Endothelial cell of hepatic sinusoid (primary cell): Measurements from ENCODE around the gene RGS17.
"Not testable (repeated sequence)": the region's sequence is repeated elsewhere in the genome, so short reads cannot be mapped to it uniquely, and the experiment has no call there.

ENCODE experiments used
- in situ Hi-C: cut with HindIII; loops from 2 replicates; pipeline ENCODE4 v1.10.0; 2017; ENCODE audit warnings: low sequenced_read_pairs

RGS17 gene, protein sequence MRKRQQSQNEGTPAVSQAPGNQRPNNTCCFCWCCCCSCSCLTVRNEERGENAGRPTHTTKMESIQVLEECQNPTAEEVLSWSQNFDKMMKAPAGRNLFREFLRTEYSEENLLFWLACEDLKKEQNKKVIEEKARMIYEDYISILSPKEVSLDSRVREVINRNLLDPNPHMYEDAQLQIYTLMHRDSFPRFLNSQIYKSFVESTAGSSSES

DNA sequence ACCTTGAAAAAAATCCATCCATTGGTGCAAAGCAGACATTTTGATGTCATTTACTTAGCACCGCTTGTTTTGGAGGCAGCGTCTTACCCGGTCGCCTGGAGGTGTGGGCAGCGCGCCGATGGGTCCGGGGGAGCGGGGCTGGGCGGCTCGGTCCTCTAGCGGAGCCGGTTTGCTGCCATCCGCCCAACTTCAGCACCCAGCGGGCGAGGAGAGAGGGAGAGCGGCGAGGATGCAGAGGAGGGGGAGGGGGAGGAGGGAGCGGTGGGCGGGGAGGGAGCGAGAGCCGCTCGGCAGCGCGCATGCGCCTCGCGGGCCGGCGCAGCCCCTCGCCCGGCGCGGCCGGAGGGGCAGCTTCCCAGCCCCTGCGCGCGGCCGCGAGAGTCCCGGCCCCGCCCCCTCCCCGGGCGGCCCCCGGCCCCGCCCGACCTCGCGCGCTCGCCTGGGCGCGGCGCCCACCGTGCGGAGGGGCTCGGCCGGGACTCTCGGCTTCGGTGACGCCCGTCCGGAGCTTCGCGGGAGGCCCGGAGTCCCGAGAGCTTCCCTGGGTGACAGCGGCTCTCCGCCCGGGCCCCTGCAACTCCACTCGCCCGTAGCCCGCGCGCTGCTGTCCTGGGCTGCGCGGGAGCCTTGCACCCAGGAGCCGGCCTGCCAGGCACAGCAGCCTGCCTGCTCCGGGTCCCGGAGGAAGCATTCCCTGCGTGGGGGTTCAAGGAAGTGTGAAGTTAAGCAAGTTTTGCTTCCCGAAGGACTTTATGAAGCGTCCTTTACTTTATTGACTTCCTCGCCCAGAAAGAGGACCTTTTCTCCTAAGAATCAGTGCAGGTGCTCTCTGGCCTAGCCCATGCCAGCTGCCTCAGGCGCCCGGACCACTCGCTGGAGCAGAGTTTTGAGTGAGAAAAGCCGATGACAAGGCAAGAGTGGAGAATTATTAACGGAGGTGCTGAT lies at the start of gene RGS17:
TSS of gene RGS17 (minus strand) at position 246 of the 945 bp plus-strand sequence. CDS start 87,264 bp downstream, outside the sequence.
- in situ Hi-C loops = no loop called here

DNA sequence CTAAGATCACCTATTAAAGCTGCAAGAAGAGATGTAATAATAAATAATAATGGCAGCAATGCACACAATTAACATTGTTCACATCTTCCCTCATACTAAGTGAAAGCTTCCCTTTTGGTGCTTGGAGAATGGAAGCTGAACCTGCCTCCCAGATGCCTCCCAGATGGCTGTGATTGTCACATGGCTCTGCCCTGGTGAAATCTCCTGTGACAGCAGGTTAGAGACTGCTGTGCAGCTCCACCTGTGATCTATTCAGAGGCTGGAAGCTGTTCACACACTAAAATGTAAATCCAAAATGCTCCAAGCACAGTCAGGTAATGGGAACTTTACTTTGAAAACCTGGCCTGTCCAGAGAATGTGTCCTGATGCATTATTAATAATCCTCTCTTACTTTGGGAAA lies 41.7 kb upstream of the RGS17 start:
- in situ Hi-C loops = no loop called here

DNA sequence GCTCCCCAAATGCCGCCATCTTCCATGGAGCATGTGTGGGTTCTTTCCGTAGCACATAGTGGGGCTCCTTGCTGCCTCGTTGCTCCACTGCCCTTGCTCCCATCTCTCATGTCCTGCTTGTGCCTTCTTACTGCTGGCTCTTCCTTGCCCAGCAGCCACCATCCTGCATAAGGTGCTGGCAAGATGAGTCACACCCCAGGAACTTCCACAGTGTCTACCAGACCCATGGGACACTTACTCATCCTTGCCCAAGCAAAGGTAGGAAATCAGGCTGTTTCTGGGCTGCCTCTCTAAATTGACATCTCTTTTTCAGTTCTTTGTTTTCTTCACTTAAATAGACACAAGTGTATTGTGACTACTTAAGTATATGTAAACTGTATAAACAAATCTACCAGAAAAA lies 39.4 kb upstream of the RGS17 start:
- in situ Hi-C loops = no loop called here

DNA sequence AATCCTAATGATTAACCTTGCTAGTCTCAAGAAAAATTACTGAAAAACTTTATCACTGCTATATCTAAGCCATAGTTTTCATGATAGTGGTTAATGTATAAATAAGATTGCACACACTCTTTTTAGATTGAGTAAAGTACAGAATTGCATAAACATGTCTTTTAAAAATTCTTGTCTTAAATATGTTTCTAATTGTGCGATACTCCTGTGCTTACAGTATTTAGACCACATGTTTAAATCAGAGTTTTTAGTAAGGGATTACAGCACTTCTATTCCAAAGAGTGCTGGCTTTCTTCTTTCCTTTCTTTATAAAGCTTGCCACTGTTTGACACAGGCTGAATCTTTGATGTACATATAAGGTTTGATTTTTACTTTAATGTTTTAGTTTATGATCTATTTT lies 36.8 kb upstream of the RGS17 start:
- in situ Hi-C loops = no loop called here

DNA sequence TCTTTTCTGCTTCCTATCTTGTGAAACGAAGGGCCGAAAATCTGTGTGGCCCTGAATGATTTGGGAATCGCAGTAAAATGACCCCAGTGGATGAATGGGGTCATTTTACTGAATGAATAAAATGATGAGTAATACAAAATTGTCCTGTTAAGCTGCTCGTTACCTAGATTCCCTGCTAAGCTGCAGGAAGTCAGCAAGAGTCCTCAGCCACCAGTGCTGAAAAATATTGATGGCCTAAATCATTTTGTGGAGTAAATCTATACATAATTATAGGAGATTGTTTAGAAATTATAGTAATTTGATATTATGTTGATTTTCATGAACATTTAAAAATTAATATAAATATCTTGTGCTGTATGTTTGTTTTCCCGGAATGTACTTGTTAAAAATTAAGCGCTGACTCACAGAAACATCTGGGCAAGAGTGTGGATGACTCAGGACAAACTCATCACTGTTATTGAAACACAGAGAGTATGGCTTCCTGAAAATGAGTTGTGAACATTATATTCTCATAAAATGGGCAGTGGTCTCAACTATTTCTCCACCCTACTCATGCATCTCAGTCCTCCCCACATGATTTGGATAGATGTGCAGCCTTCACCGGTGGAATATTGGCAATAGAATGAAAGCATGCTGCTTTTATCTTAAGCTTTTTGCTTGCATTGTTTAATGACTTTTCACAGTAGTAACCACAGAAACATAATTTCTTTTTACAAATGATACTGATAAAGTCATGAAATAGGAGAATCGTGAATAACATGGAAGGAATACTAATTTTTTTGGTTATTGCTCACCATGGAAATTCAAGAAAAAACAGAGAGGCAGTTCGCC lies 36.2 kb upstream of the RGS17 start:
- in situ Hi-C loops = no loop called here

DNA sequence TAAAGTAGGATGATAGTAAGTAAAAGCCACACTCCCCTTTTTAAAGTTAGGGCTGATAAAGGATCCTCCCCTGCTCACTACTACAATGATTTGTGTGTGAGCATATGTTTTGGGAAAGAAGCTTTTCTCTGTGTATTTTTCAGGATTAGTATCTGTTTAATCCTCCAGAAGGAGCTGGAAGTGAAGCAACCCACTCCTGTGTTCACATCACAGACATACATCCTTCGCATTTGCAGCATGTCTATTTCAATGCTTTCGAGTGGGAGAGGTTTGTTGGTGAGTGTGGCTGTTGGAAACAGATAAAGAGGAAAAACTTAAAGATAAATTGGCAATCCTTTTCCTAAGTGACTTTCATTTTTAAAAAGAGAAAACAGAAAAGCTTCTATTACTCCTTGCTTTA lies 31.6 kb upstream of the RGS17 start:
- in situ Hi-C loops = no loop called here

DNA sequence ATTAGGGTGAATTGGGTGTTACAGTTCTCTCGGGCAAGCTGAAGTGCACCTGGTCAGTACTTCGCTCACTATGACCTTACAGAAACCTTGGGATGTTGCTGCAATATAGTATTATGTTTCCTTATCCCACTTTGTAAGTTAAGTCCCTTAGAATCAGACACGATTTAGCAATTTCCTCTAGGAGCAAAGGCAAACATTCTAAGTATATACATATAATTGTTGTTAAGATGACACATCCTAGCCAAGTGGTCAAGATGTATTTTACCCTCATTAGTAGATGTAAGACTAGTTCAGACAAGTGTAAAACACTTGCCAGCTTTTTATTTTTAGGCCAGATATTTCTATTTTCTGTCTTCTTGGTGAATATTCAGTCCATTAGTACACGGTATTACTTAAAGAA lies 31.1 kb upstream of the RGS17 start:
- in situ Hi-C loops = no loop called here

DNA sequence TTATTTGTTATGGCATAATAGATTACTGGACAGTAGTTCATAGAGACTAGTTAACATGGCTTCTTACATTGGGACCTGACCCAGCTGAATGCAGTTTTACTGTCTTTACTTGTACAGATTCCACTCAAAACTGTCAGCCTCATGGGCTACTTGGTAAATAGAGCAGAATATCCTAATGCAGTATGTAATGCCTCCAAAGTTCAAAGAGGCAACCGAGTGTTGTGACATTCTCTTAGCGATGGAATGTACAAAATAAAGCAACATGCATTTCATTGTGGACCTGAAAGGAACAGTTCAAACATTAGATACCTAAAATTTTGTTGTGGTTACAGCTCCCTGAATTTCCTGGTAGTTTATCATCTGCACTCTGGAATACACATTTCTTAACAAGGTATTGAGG lies 29.1 kb upstream of the RGS17 start:
- in situ Hi-C loops = no loop called here

DNA sequence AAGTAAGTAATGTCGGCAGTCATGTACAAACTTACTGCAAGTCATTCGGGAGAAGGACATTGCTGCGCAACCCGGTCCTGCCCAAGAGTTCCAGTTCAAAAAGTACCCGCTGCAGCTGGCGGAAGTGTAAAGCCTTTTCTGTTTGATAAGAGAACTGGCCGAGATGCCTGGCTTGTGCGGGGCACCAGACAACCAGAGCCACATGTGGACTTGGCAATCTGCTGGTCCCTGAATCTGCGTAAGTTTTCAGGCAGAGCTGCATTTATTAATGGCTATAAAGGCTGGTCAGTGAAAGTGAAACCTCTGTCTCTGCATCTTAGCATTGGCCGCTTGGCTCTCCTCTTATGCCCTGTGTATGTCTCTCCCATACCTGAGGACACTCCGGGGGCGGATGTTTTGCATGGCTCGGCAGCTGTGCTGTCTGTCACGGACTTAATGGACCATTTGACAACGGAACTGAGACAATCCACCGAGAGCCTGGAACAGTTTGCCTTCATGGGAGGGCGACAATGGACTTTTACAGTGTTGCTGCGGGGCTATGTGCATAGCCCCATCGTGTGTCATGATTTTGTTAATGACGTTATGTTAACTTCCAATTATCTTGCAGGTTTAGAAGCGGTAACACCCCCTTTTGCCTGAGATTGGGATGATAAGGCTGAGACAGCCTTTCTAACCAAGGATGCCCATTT lies 19.8 kb upstream of the RGS17 start:
- in situ Hi-C loops = no loop called here

DNA sequence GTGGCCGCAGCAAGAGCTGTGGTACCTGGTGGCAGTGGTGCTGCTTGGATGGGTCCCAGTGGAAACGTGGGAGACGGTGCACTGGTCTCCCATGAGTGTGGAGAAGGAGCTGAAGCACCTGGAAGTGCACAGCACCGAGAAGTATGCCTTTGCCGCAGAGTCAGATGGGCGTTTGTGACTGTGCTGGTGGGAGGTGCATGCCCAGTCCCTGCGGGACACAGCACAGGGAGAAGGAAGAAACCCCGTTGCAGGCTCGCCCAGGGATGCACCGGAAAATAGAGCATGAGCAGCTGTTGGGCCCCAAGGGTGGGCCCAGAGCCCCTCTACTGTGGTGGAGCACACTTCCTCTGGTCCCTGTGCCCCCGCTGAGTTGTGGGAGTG lies 19.3 kb upstream of the RGS17 start:
- in situ Hi-C loops = no loop called here

DNA sequence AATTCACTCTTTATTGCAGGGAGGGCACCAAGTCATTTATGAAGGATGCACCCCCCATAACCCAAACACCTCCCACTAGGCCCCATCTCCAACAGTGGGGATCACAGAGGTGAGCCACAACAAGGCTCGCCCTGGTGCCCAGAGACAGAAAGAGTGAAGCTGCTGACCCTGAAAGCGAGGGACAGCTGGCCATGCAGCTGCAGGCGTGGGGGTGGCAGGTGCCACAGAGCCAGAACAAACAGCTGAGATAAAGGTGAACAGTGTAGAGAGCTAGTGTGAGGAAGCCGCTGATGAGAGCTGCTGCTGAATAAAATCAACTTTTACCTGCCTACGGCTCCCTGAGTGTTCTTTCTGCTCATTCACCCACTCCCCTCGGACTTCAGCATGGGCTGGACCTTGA lies 18.8 kb upstream of the RGS17 start:
- in situ Hi-C loops = no loop called here

DNA sequence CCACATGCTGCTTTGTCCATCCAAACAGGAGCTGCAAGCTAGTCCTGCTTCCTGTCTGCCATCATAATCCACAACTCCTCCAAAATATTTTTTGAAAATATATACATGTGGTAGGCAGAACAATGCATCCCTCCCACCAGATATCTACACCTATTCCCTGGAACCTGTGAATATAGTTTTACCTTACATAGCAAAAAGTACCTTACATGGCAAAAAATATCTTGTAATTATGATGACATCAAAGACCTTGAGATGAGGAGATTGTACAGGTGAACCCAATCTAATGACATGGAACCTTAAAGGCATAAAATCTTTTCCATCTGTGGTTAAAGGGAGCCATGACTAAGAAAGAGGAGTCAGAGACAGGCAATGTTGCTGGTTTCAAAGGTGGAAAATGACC lies 15.3 kb upstream of the RGS17 start:
- in situ Hi-C loops = no loop called here

DNA sequence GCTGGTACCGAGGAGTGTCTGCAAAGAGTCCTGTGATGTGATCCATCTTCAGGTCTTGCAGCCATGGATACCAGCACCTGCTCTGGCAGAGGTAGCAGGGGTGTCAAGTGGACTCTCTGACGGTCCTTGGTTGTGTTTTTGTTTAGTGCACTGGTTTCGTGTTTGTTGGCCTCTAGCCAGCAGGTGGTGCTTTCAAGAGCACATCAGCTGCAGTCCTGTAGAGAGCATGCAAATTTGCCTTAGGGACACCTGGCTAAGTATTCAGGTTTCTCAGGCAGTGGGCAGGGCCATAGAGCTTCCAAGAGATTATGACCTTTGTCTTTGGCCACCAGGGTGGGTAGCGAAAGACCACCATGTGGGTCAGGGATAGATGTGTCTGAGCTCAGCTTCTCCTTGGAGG lies 14.5 kb upstream of the RGS17 start:
- in situ Hi-C loops = no loop called here

DNA sequence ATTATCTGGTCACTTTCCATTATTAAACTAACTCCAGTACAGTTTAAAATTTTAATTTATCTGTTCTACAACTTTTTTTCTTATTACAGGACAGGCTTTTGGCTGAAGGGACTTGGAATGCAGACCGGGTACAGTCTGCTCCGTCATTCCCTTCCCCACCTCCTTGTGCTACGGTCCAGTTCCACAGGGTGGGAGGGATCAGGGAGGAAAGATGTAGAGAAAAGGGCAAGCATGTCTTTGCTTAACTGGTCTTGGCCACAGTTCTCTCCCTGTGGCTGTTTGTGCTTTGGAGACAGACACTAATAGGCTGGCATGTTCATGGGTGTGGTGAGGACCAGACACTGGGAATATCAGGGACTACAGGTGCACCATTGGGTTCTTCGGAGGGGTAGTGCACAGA lies 12.1 kb upstream of the RGS17 start:
- in situ Hi-C loops = no loop called here

DNA sequence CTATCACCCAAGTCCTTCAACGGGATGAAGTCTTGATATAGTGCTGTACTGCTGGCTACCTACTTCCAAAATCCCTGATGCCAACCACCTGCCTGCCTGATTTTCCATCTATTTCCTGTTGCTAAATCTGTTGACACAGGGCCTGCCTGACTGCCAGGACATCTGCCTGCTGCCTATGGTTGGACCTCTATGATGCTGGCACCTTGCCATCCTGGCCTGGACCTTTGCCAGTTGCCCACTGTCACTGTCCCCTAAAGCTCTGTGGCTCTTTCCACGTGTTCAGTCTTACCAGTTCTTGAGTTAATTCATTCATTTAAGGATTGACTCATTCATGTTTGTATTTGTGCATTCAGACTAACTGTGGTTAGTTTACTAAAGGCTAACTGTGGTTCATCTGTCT lies 9.2 kb upstream of the RGS17 start:
- in situ Hi-C loops = no loop called here

DNA sequence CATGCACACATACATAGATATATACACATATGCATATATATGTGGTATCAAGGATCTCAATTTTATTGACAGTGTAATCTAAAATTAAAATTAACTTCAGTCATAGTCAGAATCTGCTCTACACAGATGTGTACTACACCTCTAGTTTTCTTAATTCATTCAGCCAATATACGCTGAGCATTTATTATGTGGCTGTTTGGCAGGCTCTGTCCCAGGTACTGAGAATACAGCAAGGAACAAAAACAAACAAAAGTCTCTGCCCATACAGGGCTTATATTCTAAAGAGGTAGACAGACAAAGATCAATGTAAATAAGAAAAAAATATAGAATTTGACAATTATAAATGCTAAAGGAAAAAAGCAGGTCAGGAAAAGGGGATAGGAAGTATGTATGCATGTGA lies 7.8 kb upstream of the RGS17 start:
- in situ Hi-C loops = no loop called here

DNA sequence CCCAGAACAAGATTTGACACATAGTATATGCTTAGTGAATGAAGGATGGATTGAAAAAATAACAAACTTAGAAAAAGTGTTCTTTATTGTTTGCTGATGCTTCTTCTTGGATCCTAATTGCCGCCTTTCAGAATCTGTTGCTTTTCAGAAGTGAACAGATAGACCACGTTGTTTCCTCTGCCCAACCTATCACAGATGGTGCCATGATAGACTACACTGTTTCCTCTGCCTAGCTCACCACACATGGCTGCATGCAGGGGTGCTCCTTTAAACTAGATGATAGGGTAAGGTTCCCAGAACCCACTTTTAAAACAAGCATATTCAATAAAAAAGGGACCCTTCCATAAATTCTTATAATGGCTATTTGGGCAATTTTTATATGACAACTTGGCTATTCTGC lies 4.6 kb upstream of the RGS17 start:
- in situ Hi-C loops = no loop called here

DNA sequence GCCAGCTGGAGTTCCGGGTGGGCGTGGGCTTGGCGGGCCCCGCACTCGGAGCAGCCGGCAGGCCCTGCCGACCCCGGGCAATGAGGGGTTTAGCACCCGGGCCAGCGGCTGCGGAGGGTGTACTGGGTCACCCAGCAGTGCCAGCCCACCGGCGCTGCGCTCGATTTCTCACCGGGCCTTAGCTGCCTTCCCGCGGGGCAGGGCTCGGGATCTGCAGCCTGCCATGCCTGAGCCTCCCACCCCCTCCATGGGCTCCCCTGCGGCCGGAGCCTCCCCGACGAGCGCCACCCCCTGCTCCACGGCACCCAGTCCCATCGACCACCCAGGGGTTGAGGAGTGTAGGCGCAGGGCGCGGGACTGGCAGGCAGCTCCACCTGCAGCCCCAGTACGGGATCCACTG lies 2.6 kb upstream of the RGS17 start:
- in situ Hi-C loops = not testable (repeated sequence)

DNA sequence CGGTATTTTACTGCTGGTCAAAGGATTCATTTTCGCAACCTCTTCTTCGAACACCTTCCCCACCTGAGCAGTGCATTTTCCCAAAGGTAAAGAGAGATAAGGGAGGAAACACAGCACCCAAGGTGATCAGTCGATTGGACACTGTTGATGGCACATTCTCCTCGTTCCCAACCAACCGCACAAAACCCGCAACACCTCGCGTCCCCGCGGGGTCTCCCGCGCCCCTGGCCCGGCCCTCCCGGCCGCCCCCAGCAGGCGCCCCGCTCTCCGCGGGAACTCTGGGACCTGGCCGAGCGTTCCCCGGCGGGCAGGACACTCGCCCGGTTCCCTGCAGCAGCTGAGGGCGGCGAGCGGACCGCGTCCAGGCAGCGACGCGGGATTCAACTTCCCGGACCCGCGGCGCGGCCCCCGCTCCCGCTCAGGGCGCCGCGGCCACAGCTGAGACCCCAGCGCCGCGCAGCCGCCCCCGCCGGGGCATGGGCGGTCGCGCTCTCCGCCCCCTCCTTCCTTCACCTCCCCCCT lies 506 bp downstream of the RGS17 start:
- in situ Hi-C loops = no loop called here

DNA sequence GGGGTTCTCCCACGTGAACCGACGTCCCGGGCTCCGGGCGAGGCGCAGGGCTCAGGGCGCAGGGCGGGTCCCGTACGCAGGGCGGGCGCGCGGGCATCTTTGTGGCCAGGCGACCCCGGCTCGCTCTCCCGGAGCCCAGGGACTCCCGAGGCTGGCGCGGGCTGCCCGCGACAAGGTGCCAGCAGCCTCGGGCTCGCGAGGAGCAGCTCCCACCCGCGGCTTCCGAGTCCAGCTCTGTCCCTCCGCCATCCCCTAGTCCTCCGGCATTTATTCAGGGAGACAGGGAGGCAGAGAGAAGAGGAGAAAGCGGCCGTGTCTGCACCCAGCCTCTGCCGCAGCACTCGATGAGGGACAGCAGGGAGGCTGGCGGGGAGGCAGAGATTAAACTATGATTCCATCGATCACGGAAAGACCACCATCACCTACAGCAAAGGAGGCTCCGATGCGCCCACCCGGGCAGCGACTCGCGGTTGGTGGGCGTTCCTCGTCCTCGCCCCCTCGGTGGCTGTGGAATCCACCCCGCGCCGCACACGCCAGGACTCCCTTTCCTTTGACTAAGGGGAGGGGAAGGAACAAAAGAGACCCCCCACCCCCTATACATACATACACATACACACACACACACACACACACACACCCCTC lies 1.1 kb downstream of the RGS17 start:
- in situ Hi-C loops = no loop called here
